HG03135 (cell line): ENCODE measurements around the gene MCC.

Experiments used
- ATAC-seq: cut with Tn5 transposase; IDR thresholded peaks from one replicate; pipeline ENCODE4 v1.9.1; 2021; ENCODE audit warnings: mild to moderate bottlenecking, moderate library complexity; ENCODE audit not compliant: unreplicated experiment

The MCC gene

GRCh38 chr5:113373426-113373825 is 114.8 kb downstream of the MCC start:
- no peak for ATAC-seq

GRCh38 chr5:113371721-113372196 is 116.5 kb downstream of the MCC start:
- ATAC-seq = no peak

- ATAC-seq = no peak
Measured at GRCh38 chr5:113367586-113367985, 120.7 kb downstream of the MCC start.

GRCh38 chr5:113364466-113364865 is 123.8 kb downstream of the MCC start:
- no peak for ATAC-seq

- ATAC-seq = no peak
Measured at GRCh38 chr5:113361701-113362100, 126.6 kb downstream of the MCC start.

- no peak for ATAC-seq
Measured at GRCh38 chr5:113359419-113359818, 128.8 kb downstream of the MCC start.

- no peak for ATAC-seq
Measured at GRCh38 chr5:113358696-113359095, 129.6 kb downstream of the MCC start.

- no peak for ATAC-seq
Measured at GRCh38 chr5:113357696-113358476, 130.4 kb downstream of the MCC start.

- ATAC-seq = no peak
Measured at GRCh38 chr5:113356487-113356886, 131.8 kb downstream of the MCC start.

GRCh38 chr5:113354055-113354454 is 134.2 kb downstream of the MCC start:
- no peak for ATAC-seq

GRCh38 chr5:113347572-113347971 is 140.7 kb downstream of the MCC start:
- no peak for ATAC-seq

GRCh38 chr5:113344973-113345940 is 143.0 kb downstream of the MCC start:
- no peak for ATAC-seq

GRCh38 chr5:113343343-113343742 is 144.9 kb downstream of the MCC start:
- no peak for ATAC-seq

GRCh38 chr5:113340537-113340936 is 147.7 kb downstream of the MCC start:
- no peak for ATAC-seq

GRCh38 chr5:113338628-113339027 is 149.6 kb downstream of the MCC start:
- ATAC-seq = no peak

GRCh38 chr5:113337515-113338415 is 150.5 kb downstream of the MCC start:
- ATAC-seq = no peak

- no peak for ATAC-seq
Measured at GRCh38 chr5:113336975-113337374, 151.3 kb downstream of the MCC start.

GRCh38 chr5:113333411-113333810 is 154.8 kb downstream of the MCC start:
- ATAC-seq = no peak

- no peak for ATAC-seq
Measured at GRCh38 chr5:113331209-113331551, 157.1 kb downstream of the MCC start.

- ATAC-seq = no peak
Measured at GRCh38 chr5:113330533-113331208, 157.6 kb downstream of the MCC start.
